ENCODE results near the gene MARF1.
"Not testable (repeated sequence)": the region's sequence is repeated elsewhere in the genome, so short reads cannot be mapped to it uniquely, and the experiment has no call there.

Gene MARF1

GRCh38 chr16:15573274-15573895 is 69.6 kb downstream of the MARF1 start:
- DNase-seq (ENCODE audit: low read depth) = peak; percentile 7

GRCh38 chr16:15572329-15573001 is 70.5 kb downstream of the MARF1 start:
- no peak for DNase-seq (ENCODE audit: low read depth)

GRCh38 chr16:15571557-15571956 is 71.4 kb downstream of the MARF1 start:
- no peak for DNase-seq (ENCODE audit: low read depth)

- DNase-seq (ENCODE audit: low read depth) = not testable (repeated sequence)
Measured at GRCh38 chr16:15570666-15571065, 72.3 kb downstream of the MARF1 start.

- DNase-seq (ENCODE audit: low read depth) = no peak
Measured at GRCh38 chr16:15567823-15568222, 75.1 kb downstream of the MARF1 start.

GRCh38 chr16:15566095-15566494 is 76.9 kb downstream of the MARF1 start:
- no peak for DNase-seq (ENCODE audit: low read depth)

GRCh38 chr16:15564604-15565339 is 78.2 kb downstream of the MARF1 start:
- DNase-seq (ENCODE audit: low read depth) = no peak

GRCh38 chr16:15559176-15559575 is 83.8 kb downstream of the MARF1 start:
- DNase-seq (ENCODE audit: low read depth) = no peak

- DNase-seq (ENCODE audit: low read depth) = no peak
Measured at GRCh38 chr16:15557258-15557657, 85.7 kb downstream of the MARF1 start.

- no peak for DNase-seq (ENCODE audit: low read depth)
Measured at GRCh38 chr16:15556130-15556529, 86.8 kb downstream of the MARF1 start.

GRCh38 chr16:15553313-15554088 is 89.5 kb downstream of the MARF1 start:
- DNase-seq (ENCODE audit: low read depth) = peak; percentile 8

GRCh38 chr16:15552507-15552906 is 90.4 kb downstream of the MARF1 start:
- no peak for DNase-seq (ENCODE audit: low read depth)

GRCh38 chr16:15548482-15548891 is 94.5 kb downstream of the MARF1 start:
- DNase-seq (ENCODE audit: low read depth) = no peak

- no peak for DNase-seq (ENCODE audit: low read depth)
Measured at GRCh38 chr16:15547768-15548096, 95.2 kb downstream of the MARF1 start.

GRCh38 chr16:15547072-15547767 is 95.7 kb downstream of the MARF1 start:
- DNase-seq (ENCODE audit: low read depth) = not testable (repeated sequence)

- no peak for DNase-seq (ENCODE audit: low read depth)
Measured at GRCh38 chr16:15545544-15545943, 97.4 kb downstream of the MARF1 start.

- no peak for DNase-seq (ENCODE audit: low read depth)
Measured at GRCh38 chr16:15544405-15544804, 98.5 kb downstream of the MARF1 start.

Measured in ELR (cell line).